ENCODE data around the gene ERP29. TPM values are rescaled to one million over a fixed set of nuclear protein-coding genes. Genes with fewer than 3 reads are reported as not detected.
"Not testable (repeated sequence)": the region's sequence is repeated elsewhere in the genome, so short reads cannot be mapped to it uniquely, and the experiment has no call there.

ERP29 gene
- total RNA-seq, 3 donors from 2014 or later (not counting 1 experiment from before 2014, with no cell fraction given), result 51.6 to 74.9 (median 57.8) TPM

DNA sequence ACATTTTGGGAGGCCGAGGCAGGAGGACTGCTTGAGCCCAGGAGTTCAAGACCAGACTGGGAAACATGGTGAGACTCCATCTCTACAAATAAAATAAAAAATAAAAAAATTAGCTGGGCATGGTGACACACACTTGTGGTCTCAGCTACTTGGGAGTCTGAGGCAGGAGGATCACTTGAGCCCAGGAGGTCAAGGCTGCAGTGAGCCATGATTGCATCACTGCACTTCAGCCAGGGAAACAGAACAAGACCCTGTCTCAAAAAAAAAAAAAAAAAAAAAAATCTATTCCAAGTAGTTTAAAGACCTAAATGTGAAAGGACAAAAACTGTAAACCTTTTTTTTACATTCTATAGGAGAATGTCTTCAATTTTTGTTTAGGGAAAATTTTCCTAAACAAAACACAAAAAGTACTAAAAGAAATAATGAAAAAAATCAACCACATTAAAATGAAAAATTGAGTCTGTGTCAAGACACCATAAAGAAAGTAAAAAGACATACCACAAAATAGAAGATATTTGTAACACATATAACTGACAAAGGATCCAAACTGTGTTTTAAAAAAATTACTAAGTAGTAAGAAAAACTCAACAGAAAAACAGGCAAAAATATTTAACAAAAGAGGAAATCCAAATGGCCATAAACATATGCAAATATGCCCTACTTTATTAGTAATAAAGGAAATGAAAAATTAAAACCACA is 17.3 kb upstream of the ERP29 start:
- no peaks in the 10 kb centered on the region for H3K36me3 Mint-ChIP-seq
- H3K4me3 Mint-ChIP-seq, result no peak overlapping the region
- no peak overlapping the region for H3K27ac Mint-ChIP-seq
- H3K9me3 Mint-ChIP-seq, result no peaks in the 10 kb centered on the region
- ATAC-seq, result no peak
- H3K36me3 ChIP-seq (ENCODE audit: control insufficient read depth, insufficient read depth, low read length), result no peaks in the 10 kb centered on the region
- H3K4me1 ChIP-seq (ENCODE audit: control insufficient read depth, insufficient read depth, low read length), result peaks cover 42% of the 10 kb centered on the region
- H3K4me1 Mint-ChIP-seq, result peaks cover 37 to 48% of the 10 kb centered on the region in 2 donors
- H3K27me3 Mint-ChIP-seq (ENCODE audit: low read depth in 2 of 2), result no peaks in the 10 kb centered on the region
- TF ChIP-seq CTCF (IDR thresholded peaks at IDR 0.05), result no peak
- no peak overlapping the region for H3K27ac ChIP-seq (ENCODE audit: low read length)
- no peak for DNase-seq
- no peaks in the 10 kb centered on the region for H3K9me3 ChIP-seq (ENCODE audit: control insufficient read depth, insufficient read depth, low read length)
- H3K27me3 ChIP-seq (ENCODE audit: control insufficient read depth, insufficient read depth, low read length), result no peaks in the 10 kb centered on the region
- intact Hi-C loops (cut with micrococcal nuclease), result loop anchor here (5.0 kb wide), 1 partner anchor 49 kb away; no protein-coding TSS in a partner anchor
- no peak overlapping the region for H3K4me3 ChIP-seq (ENCODE audit: low read length)
- 89% methylated on average over 1 of the region's 1 CpG for WGBS (ENCODE audit: insufficient coverage)

DNA sequence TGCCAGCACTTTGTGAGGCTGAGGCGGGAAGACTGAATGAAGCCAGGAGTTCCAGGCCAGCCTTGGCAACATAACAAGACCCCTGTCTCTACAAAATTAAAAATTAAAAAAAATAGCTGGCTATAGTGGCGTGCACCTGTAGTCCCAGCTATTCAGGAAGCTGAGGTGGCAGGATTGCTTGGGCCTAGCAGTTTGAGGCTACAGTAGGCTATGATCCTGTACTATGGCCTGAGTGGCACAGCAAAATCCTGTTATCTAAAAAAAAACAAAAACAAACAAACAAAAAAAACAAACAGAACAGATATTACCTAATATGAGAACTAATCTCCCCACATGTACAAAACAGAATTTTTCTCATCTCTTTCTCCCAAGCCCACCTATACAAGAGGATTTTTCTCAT is 15.9 kb upstream of the ERP29 start:
- no peaks in the 10 kb centered on the region for H3K9me3 Mint-ChIP-seq
- no peak overlapping the region for H3K27ac ChIP-seq (ENCODE audit: low read length)
- no peaks in the 10 kb centered on the region for H3K27me3 ChIP-seq (ENCODE audit: control insufficient read depth, insufficient read depth, low read length)
- H3K27ac Mint-ChIP-seq, result peak overlapping the region in 1 of 2 donors; percentile 11
- no peak for ATAC-seq
- intact Hi-C loops (cut with micrococcal nuclease), result loop anchor here (5.0 kb wide), 1 partner anchor 50 kb away; no protein-coding TSS in a partner anchor
- H3K4me1 ChIP-seq (ENCODE audit: control insufficient read depth, insufficient read depth, low read length), result peaks cover 42% of the 10 kb centered on the region
- TF ChIP-seq CTCF (IDR thresholded peaks at IDR 0.05), result no peak
- peak in 1 of 2 donors; percentile 30 for DNase-seq
- peaks cover 33 to 51% of the 10 kb centered on the region in 2 donors for H3K4me1 Mint-ChIP-seq
- H3K4me3 Mint-ChIP-seq, result no peak overlapping the region
- no peaks in the 10 kb centered on the region for H3K36me3 ChIP-seq (ENCODE audit: control insufficient read depth, insufficient read depth, low read length)
- H3K4me3 ChIP-seq (ENCODE audit: low read length), result no peak overlapping the region
- no peaks in the 10 kb centered on the region for H3K9me3 ChIP-seq (ENCODE audit: control insufficient read depth, insufficient read depth, low read length)
- H3K27me3 Mint-ChIP-seq (ENCODE audit: low read depth in 2 of 2), result no peaks in the 10 kb centered on the region
- WGBS (ENCODE audit: insufficient coverage), result 94% methylated on average over 2 of the region's 2 CpGs
- no peaks in the 10 kb centered on the region for H3K36me3 Mint-ChIP-seq

- H3K36me3 ChIP-seq (ENCODE audit: control insufficient read depth, insufficient read depth, low read length), result no peaks in the 10 kb centered on the region
- H3K27ac ChIP-seq (ENCODE audit: low read length), result no peak overlapping the region
- 97% methylated on average over 3 of the region's 4 CpGs for WGBS (ENCODE audit: insufficient coverage)
- H3K27ac Mint-ChIP-seq, result no peak overlapping the region
- no peaks in the 10 kb centered on the region for H3K27me3 Mint-ChIP-seq (ENCODE audit: low read depth in 2 of 2)
- no peak overlapping the region for H3K4me3 ChIP-seq (ENCODE audit: low read length)
- H3K9me3 ChIP-seq (ENCODE audit: control insufficient read depth, insufficient read depth, low read length), result no peaks in the 10 kb centered on the region
- H3K27me3 ChIP-seq (ENCODE audit: control insufficient read depth, insufficient read depth, low read length), result no peaks in the 10 kb centered on the region
- no peaks in the 10 kb centered on the region for H3K36me3 Mint-ChIP-seq
- H3K4me1 ChIP-seq (ENCODE audit: control insufficient read depth, insufficient read depth, low read length), result peaks cover 39% of the 10 kb centered on the region
- intact Hi-C loops (cut with micrococcal nuclease), result loop anchor here (5.0 kb wide), 1 partner anchor 51 kb away; no protein-coding TSS in a partner anchor
- peaks cover 37 to 58% of the 10 kb centered on the region in 2 donors for H3K4me1 Mint-ChIP-seq
- no peak overlapping the region for H3K4me3 Mint-ChIP-seq
- H3K9me3 Mint-ChIP-seq, result no peaks in the 10 kb centered on the region
- ATAC-seq (no peak), DNase-seq (no peak)
- TF ChIP-seq CTCF (IDR thresholded peaks at IDR 0.05), result no peak
Observed at GRCh38 chr12:111998015-111998414, 15.2 kb upstream of the ERP29 start.

DNA sequence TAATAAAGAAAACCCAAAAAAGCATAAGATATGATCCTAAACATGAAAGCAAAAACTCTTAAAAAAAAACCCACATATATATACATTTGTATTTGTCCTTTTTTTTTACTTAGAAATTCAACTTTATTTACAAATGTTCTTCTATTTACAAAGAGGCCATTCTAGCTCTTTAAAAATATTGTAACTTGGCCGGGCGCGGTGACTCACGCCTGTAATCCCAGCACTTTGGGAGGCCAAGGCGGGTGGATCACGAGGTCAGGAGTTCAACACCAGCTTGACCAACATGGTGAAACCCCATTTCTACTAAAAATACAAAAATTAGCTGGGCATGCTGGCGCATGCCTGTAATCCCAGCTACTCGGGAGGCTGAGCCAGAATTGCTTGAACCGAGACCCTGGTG is 14.1 kb upstream of the ERP29 start:
- intact Hi-C loops (cut with micrococcal nuclease), result loop anchor here (5.0 kb wide), 1 partner anchor 52 kb away; no protein-coding TSS in a partner anchor
- not testable (repeated sequence) for H3K27ac ChIP-seq (ENCODE audit: low read length); H3K4me3 Mint-ChIP-seq; H3K27me3 Mint-ChIP-seq (ENCODE audit: low read depth in 2 of 2); H3K4me3 ChIP-seq (ENCODE audit: low read length); H3K9me3 ChIP-seq (ENCODE audit: control insufficient read depth, insufficient read depth, low read length); ATAC-seq; H3K36me3 Mint-ChIP-seq; H3K36me3 ChIP-seq (ENCODE audit: control insufficient read depth, insufficient read depth, low read length); H3K27ac Mint-ChIP-seq; H3K27me3 ChIP-seq (ENCODE audit: control insufficient read depth, insufficient read depth, low read length); DNase-seq; H3K9me3 Mint-ChIP-seq
- H3K4me1 Mint-ChIP-seq, result peaks cover 26 to 47% of the 10 kb centered on the region in 2 donors
- 96% methylated on average over 9 of the region's 9 CpGs for WGBS (ENCODE audit: insufficient coverage)
- peaks cover 32% of the 10 kb centered on the region for H3K4me1 ChIP-seq (ENCODE audit: control insufficient read depth, insufficient read depth, low read length)

Data from natural killer cell (primary cell).